ENCODE measurements around the gene APPBP2.

- TF ChIP-seq CTCF (IDR thresholded peaks at IDR 0.05), result no peak
- TF ChIP-seq POLR2A (IDR thresholded peaks at IDR 0.05), result no peak
These were observed 34.3 kb downstream of the APPBP2 start for GRCh38 chr17:60491771-60492170.
